ENCODE measurements around the gene PYCR2.

GRCh38 chr1:225896937-225897549 is 27.0 kb downstream of the PYCR2 start:
- TF ChIP-seq SUZ12 (IDR thresholded peaks at IDR 0.05; ENCODE audit: extremely low read depth, insufficient read depth, insufficient read length) = no peak
- no peak for TF ChIP-seq YY1 (IDR thresholded peaks at IDR 0.05; ENCODE audit: insufficient read depth, insufficient read length)
- TF ChIP-seq ZNF274 (IDR thresholded peaks at IDR 0.05; ENCODE audit: low read depth, low read length) = no peak

Data from NT2/D1 (cell line).